ENCODE results near the gene PDE6B.

DNA sequence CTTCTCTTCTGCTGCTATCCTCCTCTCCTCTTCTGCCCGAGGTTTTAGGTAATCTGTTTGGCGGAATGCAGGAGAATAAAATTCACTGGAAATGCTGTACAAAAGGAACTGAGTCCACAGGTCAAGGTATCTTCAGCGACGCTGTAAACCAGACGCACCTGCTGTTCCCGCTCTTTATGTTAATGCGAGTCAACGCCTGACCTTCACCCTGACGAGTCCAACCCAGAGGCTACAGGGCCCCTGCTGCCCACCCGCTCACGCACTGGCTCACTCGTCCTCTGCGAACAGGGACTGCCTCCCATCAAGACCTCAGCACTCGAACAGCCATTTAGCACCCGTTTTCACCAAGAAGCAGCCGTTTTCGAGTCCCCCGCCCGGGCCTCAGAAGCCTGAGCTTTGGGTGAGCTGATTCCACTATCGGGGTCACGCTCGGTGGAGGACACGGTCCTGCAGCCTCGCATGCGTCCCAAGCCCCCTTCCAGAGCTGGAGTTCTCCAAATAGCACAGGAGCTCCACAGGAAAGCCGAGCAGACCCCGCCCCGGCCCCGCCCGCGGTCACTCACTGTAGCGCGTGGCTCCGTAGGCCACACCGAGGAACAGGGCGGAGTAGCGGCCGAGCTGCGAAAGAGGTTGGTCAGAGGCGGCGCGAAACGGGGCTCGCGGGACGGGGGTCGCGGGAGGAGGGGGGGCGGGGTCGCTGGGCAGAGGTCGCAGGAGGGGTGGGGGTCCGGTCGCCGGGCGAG is 48.1 kb downstream of the PDE6B start:
- TF ChIP-seq EZH2 (IDR thresholded peaks at IDR 0.05): no peak
- no peak for TF ChIP-seq POLR2AphosphoS5 (IDR thresholded peaks at IDR 0.05; ENCODE audit: borderline replicate concordance, low read depth, low read length)
